NB4 (cell line): Measurements from ENCODE around the gene GLYATL3.

Experiments
- CTCF ChIP-seq: IDR thresholded peaks from one replicate; pipeline ENCODE4 v1.5.1; 2012; ENCODE audit warnings: low read depth, low read length
- MAX ChIP-seq: IDR thresholded peaks from 2 replicates; pipeline ENCODE4 v1.6.1; 2011; ENCODE audit warnings: low read depth, low read length
- MYC ChIP-seq: IDR thresholded peaks from 2 replicates; pipeline ENCODE4 v1.6.1; 2011; ENCODE audit warnings: low read depth, low read length
- POLR2A ChIP-seq: IDR thresholded peaks from 2 replicates; pipeline ENCODE4 v1.6.1; 2011; ENCODE audit warnings: mild to moderate bottlenecking; ENCODE audit not compliant: insufficient read length; ENCODE audit errors: extremely low read depth

GRCh38 chr6:49526598-49526997 lies 26.9 kb downstream of the GLYATL3 start:
- TF ChIP-seq CTCF (no peak), MYC (no peak), POLR2A (no peak), MAX (no peak)
